ENCODE results near the gene DLEC1.

The DLEC1 gene

GRCh38 chr3:38011111-38011510 is 27.9 kb upstream of the DLEC1 start:
- TF ChIP-seq CTCF (IDR thresholded peaks at IDR 0.05; ENCODE audit: low read depth, low read length), result no peak
- no peak for TF ChIP-seq EZH2phosphoT487 (IDR thresholded peaks at IDR 0.05; ENCODE audit: low read depth)
- H3K27me3 ChIP-seq (ENCODE audit: low read depth, low read length), result no peaks in the 10 kb centered on the region
- H3K9me3 ChIP-seq (ENCODE audit: insufficient read depth, low read length), result no peaks in the 10 kb centered on the region
- H3K4me1 ChIP-seq (ENCODE audit: low read length), result peaks cover 7% of the 10 kb centered on the region
- H3K9ac ChIP-seq (ENCODE audit: low read length), result no peak overlapping the region
- no peaks in the 10 kb centered on the region for H4K20me1 ChIP-seq (ENCODE audit: insufficient read depth, low read length)
- no peak overlapping the region for H3K4me2 ChIP-seq (ENCODE audit: low read length)
- H2AFZ ChIP-seq (ENCODE audit: low read depth, low read length), result no peak overlapping the region
- no peaks in the 10 kb centered on the region for H3K36me3 ChIP-seq (replicated peaks; ENCODE audit: low read depth, low read length)
- H3K27ac ChIP-seq (ENCODE audit: low read length), result no peak overlapping the region
- no peaks in the 10 kb centered on the region for H3K79me2 ChIP-seq (ENCODE audit: low read length)
- H3K4me3 ChIP-seq (ENCODE audit: low read length), result no peak overlapping the region

DNA sequence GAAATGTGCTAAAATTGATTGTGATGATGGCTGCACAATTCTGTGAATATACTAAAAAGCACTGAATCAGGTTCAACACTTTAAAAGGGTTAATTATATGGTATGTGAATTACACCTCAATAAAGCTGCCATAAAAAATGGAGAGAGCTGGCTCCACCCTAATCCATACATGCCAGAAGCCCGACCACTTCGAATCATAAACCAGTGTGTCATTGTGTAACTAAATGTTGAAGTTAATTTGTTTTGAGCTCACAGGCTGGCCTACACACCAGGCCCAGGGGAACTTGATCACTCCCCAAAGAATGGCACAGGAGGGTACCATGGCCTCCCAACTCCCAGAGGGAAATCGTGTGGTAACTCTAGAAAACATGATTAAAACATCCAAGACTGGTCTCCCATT is 23.5 kb upstream of the DLEC1 start:
- no peaks in the 10 kb centered on the region for H3K4me1 ChIP-seq (ENCODE audit: low read length)
- no peak overlapping the region for H3K4me3 ChIP-seq (ENCODE audit: low read length)
- H3K27me3 ChIP-seq (ENCODE audit: low read depth, low read length), result no peaks in the 10 kb centered on the region
- H3K4me2 ChIP-seq (ENCODE audit: low read length), result no peak overlapping the region
- no peak overlapping the region for H3K27ac ChIP-seq (ENCODE audit: low read length)
- no peak overlapping the region for H3K9ac ChIP-seq (ENCODE audit: low read length)
- H4K20me1 ChIP-seq (ENCODE audit: insufficient read depth, low read length), result no peaks in the 10 kb centered on the region
- TF ChIP-seq EZH2phosphoT487 (IDR thresholded peaks at IDR 0.05; ENCODE audit: low read depth) (no peak), CTCF (IDR thresholded peaks at IDR 0.05; ENCODE audit: low read depth, low read length) (no peak)
- no peak overlapping the region for H2AFZ ChIP-seq (ENCODE audit: low read depth, low read length)
- H3K36me3 ChIP-seq (replicated peaks; ENCODE audit: low read depth, low read length), result no peaks in the 10 kb centered on the region
- H3K79me2 ChIP-seq (ENCODE audit: low read length), result no peaks in the 10 kb centered on the region
- H3K9me3 ChIP-seq (ENCODE audit: insufficient read depth, low read length), result no peaks in the 10 kb centered on the region

DNA sequence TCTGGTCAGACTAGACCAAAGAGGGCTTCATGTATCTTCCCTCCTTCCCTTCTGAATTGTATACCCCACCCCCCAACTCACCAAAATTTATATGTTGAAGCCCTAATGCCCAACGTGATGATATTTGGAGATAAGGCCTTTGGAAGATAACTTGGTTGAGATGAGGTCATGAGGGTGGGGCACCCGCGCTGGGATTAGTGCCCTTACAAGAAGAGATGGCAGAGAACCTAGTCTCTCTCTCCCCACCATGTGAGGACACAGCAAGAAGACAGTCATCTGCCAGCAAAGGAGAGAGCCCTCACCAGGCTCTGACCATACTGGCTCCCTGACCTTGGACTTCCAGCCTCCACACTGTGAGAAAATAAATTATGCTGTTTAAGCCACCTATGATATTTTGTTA is 23.0 kb upstream of the DLEC1 start:
- Histone ChIP-seq H2AFZ (ENCODE audit: low read depth, low read length) (no peak overlapping the region), H4K20me1 (ENCODE audit: insufficient read depth, low read length) (no peaks in the 10 kb centered on the region), H3K4me3 (ENCODE audit: low read length) (no peak overlapping the region), H3K4me1 (ENCODE audit: low read length) (no peaks in the 10 kb centered on the region), H3K27me3 (ENCODE audit: low read depth, low read length) (no peaks in the 10 kb centered on the region), H3K79me2 (ENCODE audit: low read length) (no peaks in the 10 kb centered on the region), H3K27ac (ENCODE audit: low read length) (no peak overlapping the region), H3K9ac (ENCODE audit: low read length) (no peak overlapping the region), H3K36me3 (replicated peaks; ENCODE audit: low read depth, low read length) (no peaks in the 10 kb centered on the region), H3K4me2 (ENCODE audit: low read length) (no peak overlapping the region), H3K9me3 (ENCODE audit: insufficient read depth, low read length) (no peaks in the 10 kb centered on the region)
- TF ChIP-seq EZH2phosphoT487 (IDR thresholded peaks at IDR 0.05; ENCODE audit: low read depth), result no peak
- TF ChIP-seq CTCF (IDR thresholded peaks at IDR 0.05; ENCODE audit: low read depth, low read length), result no peak

GRCh38 chr3:38016410-38016809 is 22.6 kb upstream of the DLEC1 start:
- Histone ChIP-seq H3K4me3 (ENCODE audit: low read length) (no peak overlapping the region), H3K27ac (ENCODE audit: low read length) (no peak overlapping the region), H3K27me3 (ENCODE audit: low read depth, low read length) (no peaks in the 10 kb centered on the region), H3K9ac (ENCODE audit: low read length) (no peak overlapping the region), H3K79me2 (ENCODE audit: low read length) (no peaks in the 10 kb centered on the region), H4K20me1 (ENCODE audit: insufficient read depth, low read length) (no peaks in the 10 kb centered on the region), H3K9me3 (ENCODE audit: insufficient read depth, low read length) (no peaks in the 10 kb centered on the region), H3K4me1 (ENCODE audit: low read length) (no peaks in the 10 kb centered on the region), H3K36me3 (replicated peaks; ENCODE audit: low read depth, low read length) (no peaks in the 10 kb centered on the region), H3K4me2 (ENCODE audit: low read length) (no peak overlapping the region), H2AFZ (ENCODE audit: low read depth, low read length) (no peak overlapping the region)
- TF ChIP-seq EZH2phosphoT487 (IDR thresholded peaks at IDR 0.05; ENCODE audit: low read depth), result no peak
- no peak for TF ChIP-seq CTCF (IDR thresholded peaks at IDR 0.05; ENCODE audit: low read depth, low read length)
